ENCODE data around the gene HBZ. TPM values are rescaled to one million over a fixed set of nuclear protein-coding genes. Genes with fewer than 3 reads are reported as not detected.

Gene HBZ
- total and polyA plus RNA-seq, 9 of the 15 experiments (the other 6 are each of a cell fraction or from before 2014, with no cell fraction given), result 58.0 to 610 (median 113) TPM

- TF ChIP-seq ZNF592 (IDR thresholded peaks at IDR 0.05), result peak; percentile 76
- peak in 1 of 2 experiments; percentile 62; a peak in 1 of 4 replicates for TF ChIP-seq SIN3A (IDR thresholded peaks at IDR 0.05; ENCODE audit: borderline replicate concordance in 2 of 2, control insufficient read depth in 1 of 2, low read depth in 2 of 2, low read length in 2 of 2)
- peak; percentile 37 for TF ChIP-seq TBP (optimal IDR thresholded peaks at IDR 0.05; ENCODE audit: low read depth, low read length)
- TF ChIP-seq KLF16 (IDR thresholded peaks at IDR 0.05), result no peak
- no peak for TF ChIP-seq CBX8 (IDR thresholded peaks at IDR 0.05; ENCODE audit: borderline replicate concordance, extremely low read depth, low read depth, low read length, poor library complexity, severe bottlenecking)
- peak; percentile 26; the same call in 1 of the 2 replicates for TF ChIP-seq CC2D1A (IDR thresholded peaks at IDR 0.05)
- TF ChIP-seq ZBTB7A (IDR thresholded peaks at IDR 0.05; ENCODE audit: borderline replicate concordance, control insufficient read depth, low read depth, low read length), result peak; percentile 98
- TF ChIP-seq TRIM28 (IDR thresholded peaks at IDR 0.05), result 0 out of 2 replicates have a peak, but pooled peaks have one; percentile 10
- TF ChIP-seq ADNP (tag; IDR thresholded peaks at IDR 0.05), result peak; percentile 77
- peak; percentile 46 for TF ChIP-seq MEIS2 (IDR thresholded peaks at IDR 0.05; ENCODE audit: partially characterized antibody)
- no peak for TF ChIP-seq MIER1 (IDR thresholded peaks at IDR 0.05; ENCODE audit: low read depth)
- no peak for TF ChIP-seq KAT7 (CRISPR knock-in tag; IDR thresholded peaks at IDR 0.05; ENCODE audit: borderline replicate concordance)
- no peak for TF ChIP-seq TFE3 (CRISPR knock-in tag; IDR thresholded peaks at IDR 0.05)
Observed at GRCh38 chr16:180101-180675, 27.7 kb downstream of the HBZ start, which contains the start of gene HBQ1 (continued).
